Measurements from ENCODE around the gene HIPK4.

The HIPK4 gene

DNA sequence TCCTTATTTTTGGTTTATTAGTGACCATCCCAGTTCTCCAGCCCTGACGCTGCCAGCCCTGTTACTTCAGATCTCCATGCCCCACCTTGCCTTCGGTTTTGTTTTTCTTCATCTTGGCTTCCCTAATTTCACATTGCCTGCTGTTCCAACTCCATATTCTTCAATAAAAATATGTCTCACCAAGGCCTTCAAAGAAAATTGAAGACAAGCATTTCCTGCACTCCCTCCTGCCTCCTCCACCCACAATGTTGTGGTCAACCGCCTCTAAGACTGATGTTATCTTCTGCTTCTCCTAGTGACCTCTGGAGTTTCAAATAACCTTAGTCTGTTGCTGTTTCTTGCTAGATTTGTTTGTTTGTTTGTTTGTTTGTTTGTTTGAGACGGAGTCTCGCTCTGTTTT lies 26.9 kb downstream of the HIPK4 start:
- DNase-seq, result no peak

- no peak for DNase-seq
Measured at GRCh38 chr19:40362160-40362559, 27.8 kb downstream of the HIPK4 start.

GRCh38 chr19:40360708-40361241 lies 29.2 kb downstream of the HIPK4 start:
- no peak for DNase-seq

DNA sequence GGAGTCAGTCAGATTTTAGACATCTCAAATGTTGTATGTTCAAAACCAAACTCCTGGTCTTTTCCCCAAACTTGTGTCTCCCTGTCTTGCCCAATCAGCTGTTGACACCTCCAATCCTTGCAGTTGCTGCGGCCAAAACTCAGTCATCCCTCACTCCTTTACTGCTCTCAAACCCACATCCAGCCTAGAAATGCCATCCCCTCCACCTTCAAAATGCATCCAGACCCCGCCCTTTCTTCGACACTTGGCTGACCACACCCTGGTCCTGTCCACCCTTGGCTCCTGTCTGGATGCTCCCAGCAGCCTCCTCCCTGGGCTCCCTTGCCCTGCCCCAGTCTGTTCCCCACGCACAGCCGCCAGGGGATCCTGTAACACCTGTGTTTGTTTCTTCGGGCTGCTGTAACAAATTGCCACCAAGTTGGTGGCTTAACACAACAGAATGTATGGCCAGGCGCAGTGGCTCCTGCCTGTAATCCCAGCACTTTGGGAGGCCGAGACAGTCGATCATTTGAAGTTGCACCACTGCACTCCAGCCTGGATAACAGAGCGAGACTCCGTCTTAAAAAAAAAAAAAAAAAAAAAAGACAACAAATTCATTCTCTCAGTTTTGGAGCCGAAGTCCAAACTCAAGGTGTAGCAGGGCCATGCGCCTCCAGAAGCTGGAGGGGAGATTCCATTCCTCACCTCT lies 29.8 kb downstream of the HIPK4 start:
- DNase-seq, result no peak

DNA sequence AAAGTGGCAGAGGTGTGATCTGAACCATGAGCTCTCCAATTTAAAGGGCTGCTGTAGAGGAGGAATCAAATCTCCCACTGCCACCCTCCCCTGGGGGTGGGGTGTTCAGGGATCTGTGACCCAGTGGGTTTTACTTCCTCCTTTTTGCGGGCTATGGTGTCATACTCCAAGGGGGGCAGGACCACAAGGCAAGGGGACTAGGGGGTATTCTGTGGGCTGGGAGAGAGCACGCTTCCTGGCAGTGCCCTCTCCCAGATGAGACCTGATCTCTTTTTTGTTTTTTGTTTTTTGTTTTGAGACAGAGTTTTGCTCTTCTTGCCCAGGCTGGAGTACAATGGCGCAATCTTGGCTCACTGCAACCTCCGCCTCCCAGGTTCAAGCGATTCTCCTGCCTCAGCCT lies 31.2 kb downstream of the HIPK4 start:
- no peak for DNase-seq

DNA sequence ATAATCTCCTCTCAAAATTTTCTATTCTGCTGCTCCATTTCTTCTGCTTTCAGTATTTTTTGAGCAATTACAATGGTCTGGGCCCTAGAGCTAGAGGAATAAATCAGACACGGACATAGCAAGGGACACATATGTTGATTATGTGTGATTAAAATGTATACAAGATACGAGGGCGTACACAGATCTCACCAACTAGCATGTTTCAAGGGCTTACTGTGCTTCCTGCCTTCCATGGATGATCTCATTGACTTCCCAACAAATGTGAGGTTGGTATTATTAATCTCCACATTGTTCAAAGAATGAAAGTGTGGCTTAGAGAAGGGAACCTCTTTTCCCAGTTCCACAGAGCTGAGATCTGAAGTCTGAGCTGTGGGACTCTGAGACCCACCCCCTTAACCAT lies 32.3 kb downstream of the HIPK4 start:
- no peak for DNase-seq

- no peak for DNase-seq
Measured at GRCh38 chr19:40356681-40357595, 33.0 kb downstream of the HIPK4 start.

DNA sequence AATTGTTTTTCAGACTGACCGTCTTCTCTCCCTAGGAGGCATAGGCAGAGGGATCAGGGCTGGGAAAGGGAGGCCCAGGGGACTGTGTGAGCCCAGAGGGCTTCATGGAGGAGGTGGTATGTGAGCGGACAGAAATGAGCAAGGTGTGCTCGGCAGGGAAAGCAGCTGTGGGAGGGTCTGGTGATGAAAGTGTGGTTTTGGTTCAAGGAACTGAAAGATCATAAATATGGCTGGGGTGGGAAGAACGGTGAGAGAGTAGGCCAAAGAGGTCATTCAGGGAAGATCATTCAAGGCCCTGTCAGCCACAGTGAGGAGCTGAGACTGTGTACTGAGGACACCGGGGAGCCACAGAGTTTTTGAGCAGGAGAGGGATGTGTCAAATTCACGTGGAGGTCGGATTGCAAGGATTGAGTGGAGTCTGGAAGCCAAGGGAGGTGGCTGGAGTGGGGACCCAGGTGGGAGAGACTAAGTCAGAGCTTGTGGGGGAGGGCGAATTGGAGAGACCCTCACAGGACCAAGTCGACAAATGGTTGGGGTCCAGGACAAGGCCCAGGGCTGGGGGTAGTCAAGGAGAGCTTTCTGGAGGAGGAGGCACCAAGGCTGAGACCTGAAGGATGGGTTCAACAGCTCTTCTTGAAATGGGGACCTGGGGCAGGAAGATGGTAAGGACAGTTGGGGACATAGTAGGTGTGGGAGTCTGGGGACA lies 33.9 kb downstream of the HIPK4 start:
- no peak for DNase-seq

GRCh38 chr19:40348961-40349507 lies 40.9 kb downstream of the HIPK4 start:
- DNase-seq, result no peak

GRCh38 chr19:40348125-40348913 lies 41.7 kb downstream of the HIPK4 start, which contains the start of the genes C19orf47 and PLD3:
C19orf47 (minus strand) TSS chr19:40348397; CDS start chr19:40341857, 6,540 bp downstream.
PLD3 (plus strand) TSS chr19:40348695; CDS start chr19:40366484, 17,789 bp downstream.
- peak; percentile 98 for DNase-seq

DNA sequence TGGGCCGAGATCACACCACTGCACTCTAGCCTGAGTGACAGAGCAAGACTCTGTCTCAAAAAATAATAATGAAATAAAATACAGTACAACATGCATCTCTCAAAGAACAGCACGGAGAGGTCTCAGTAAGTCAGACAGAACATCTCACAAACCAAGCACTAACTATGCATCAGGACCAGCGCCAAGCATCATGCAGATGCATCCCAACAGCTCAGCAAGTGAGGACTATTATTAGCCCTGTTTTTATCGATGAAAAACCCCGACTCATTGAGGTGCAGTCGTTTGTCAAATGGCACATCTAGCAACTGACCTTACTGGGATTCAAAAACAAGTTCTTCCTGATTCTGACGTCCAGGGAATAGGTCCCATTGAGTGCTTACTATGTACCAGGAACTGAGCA lies 45.6 kb downstream of the HIPK4 start:
- DNase-seq, result no peak

GRCh38 chr19:40342644-40343311 lies 47.2 kb downstream of the HIPK4 start:
- no peak for DNase-seq

GRCh38 chr19:40341601-40342482 lies 48.1 kb downstream of the HIPK4 start:
- DNase-seq, result no peak

DNA sequence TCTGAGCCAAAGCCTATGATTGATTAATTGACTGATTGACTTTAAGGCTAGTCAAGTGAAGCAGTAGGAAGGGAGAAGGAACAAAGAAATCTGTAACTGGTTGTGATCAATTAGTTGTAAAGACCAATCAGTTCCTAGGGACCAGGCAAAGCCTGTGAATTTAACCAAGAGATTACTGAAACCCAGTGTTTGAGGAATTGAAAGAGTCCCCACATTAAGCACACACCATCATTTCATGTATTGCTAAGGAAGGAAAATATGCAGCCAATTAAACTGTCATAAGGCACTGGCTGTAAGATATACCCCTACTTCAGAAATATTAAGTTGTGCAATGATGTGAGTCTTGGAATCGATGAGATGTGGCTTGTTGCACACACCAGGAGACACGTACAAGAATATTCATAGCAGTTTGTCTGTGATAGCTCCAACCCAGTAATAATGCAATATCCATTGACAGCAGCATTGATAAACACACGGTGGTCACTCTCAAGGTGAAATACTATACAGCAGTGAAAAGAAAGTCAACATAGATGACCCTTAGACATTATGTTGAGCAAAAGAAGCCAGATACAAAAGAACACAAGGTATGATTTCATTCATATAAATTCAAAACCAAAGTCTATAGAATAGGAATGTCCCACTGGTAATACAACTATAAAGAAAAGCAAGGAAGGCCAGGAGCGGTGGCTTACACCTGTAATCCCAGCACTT lies 50.8 kb downstream of the HIPK4 start:
- no peak for DNase-seq

DNA sequence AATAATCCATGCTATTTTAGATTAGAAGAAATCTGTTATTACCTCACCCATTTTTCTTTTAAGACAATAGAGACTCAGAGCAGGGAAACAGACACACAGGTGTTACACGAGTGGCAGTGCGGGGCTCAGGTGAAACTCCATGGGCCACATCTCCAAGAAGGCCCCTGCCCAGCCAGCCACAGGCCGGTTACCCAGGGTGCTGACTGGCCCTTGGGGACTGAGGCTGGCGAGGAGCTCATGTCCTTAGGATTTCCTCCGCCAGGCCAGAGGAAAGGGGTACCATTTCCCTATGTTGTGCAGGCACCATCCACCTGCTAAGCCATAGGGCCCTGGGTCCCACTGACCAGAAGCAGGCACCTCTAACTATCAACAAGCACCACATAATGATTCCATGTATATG lies 52.4 kb downstream of the HIPK4 start:
- DNase-seq, result no peak

GRCh38 chr19:40337107-40337506 lies 52.9 kb downstream of the HIPK4 start:
- DNase-seq, result no peak

- DNase-seq, result no peak
Measured at GRCh38 chr19:40336601-40336900, 53.4 kb downstream of the HIPK4 start.

DNA sequence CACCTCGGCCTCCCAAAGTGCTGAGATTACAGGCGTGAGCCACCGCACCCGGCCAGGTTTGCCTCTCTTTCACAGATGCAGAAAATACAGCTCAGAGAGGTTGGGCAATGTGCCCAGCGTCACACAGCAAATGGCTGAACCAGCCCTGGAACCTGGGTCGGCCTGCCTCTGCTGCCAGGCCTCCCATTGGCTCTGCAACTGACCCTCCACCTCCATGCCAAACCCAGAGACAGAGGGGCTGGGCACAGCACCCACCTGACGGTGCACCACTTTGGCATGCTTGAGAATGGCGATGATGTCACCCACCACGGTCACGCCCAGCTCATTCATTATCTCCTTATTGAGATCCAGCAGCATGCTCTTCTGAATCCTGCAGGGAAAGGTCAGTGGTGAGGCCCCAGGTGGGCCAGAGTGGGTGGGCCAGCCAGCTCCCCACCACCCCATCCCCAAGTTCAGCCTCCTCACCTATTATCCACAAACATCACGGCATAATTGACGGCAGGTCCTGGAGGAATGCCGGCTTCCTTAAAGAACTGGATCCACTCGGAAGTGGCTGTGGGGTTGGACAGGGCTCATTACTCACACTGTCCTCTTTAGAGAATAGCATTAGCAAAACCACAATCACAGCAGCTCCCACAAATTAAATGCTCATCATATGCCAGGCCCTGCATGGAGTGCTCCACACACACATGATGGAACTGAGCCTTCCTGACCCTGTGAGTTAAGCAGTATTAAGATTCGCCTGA lies 54.0 kb downstream of the HIPK4 start:
- DNase-seq, result no peak

GRCh38 chr19:40335101-40335500 lies 54.9 kb downstream of the HIPK4 start:
- no peak for DNase-seq
